Liver (tissue), 9 donors: ENCODE measurements around the gene DDX25. TPM values are rescaled to one million over a fixed set of nuclear protein-coding genes. Genes with fewer than 3 reads are reported as not detected.

Experiments
- DNase-seq: peaks from one replicate; pipeline ENCODE4 v3.0.0-alpha.2; 2017; ENCODE audit warnings: low spot score
- H3K27ac ChIP-seq, 2 donors: one replicate each; pipeline ENCODE4 v1.7.0; 2013; ENCODE audit warnings: inconsistent platforms in 2 of 2, low read length in 2 of 2, control low read depth in 1 of 2, low read depth in 1 of 2, mild to moderate bottlenecking in 1 of 2
- H3K27me3 ChIP-seq, 4 donors: one replicate each; pipeline versions ENCODE4 v1.6.1 to v1.7.0; 2013; ENCODE audit warnings: low read length in 3 of 4, inconsistent platforms in 1 of 4, mild to moderate bottlenecking in 1 of 4, moderate library complexity in 1 of 4; ENCODE audit not compliant: control insufficient read depth in 4 of 4, insufficient read depth in 4 of 4
- H3K36me3 ChIP-seq, 4 donors: one replicate each; pipeline versions ENCODE4 v1.6.1 to v1.7.0; 2013; ENCODE audit warnings: low read length in 3 of 4, mild to moderate bottlenecking in 3 of 4, low read depth in 1 of 4, moderate library complexity in 1 of 4; ENCODE audit not compliant: control insufficient read depth in 4 of 4, insufficient read depth in 3 of 4
- H3K4me1 ChIP-seq, 4 donors: one replicate each; pipeline versions ENCODE4 v1.6.1 to v1.7.0; 2013; ENCODE audit warnings: low read length in 3 of 4, mild to moderate bottlenecking in 3 of 4, moderate library complexity in 1 of 4; ENCODE audit not compliant: control insufficient read depth in 4 of 4, insufficient read depth in 4 of 4
- H3K4me3 ChIP-seq, 3 donors: one replicate each; pipeline versions ENCODE4 v1.6.1 to v1.7.0; 2013; ENCODE audit warnings: low read length in 3 of 3, control low read depth in 1 of 3, low read depth in 1 of 3, mild to moderate bottlenecking in 1 of 3
- H3K9ac ChIP-seq, 2 donors: one replicate each; pipeline ENCODE4 v1.7.0; 2013; ENCODE audit warnings: low read length in 2 of 2, mild to moderate bottlenecking in 2 of 2, moderate library complexity in 2 of 2, control low read depth in 1 of 2, low read depth in 1 of 2
- H3K9me3 ChIP-seq, 4 donors: one replicate each; pipeline versions ENCODE4 v1.6.1 to v1.7.0; 2013; ENCODE audit warnings: low read length in 3 of 4; ENCODE audit not compliant: control insufficient read depth in 4 of 4
- EGR1 ChIP-seq, 2 donors: IDR thresholded peaks; 2 replicates each; pipeline ENCODE4 v1.6.1; 2016 to 2018; ENCODE audit warnings: antibody characterized with exemption in 2 of 2, low read depth in 2 of 2
- FOXA1 ChIP-seq: IDR thresholded peaks from 2 replicates; pipeline ENCODE4 v1.6.1; 2016; ENCODE audit warnings: antibody characterized with exemption
- FOXA2 ChIP-seq: IDR thresholded peaks from 2 replicates; pipeline ENCODE4 v1.6.1; 2016; ENCODE audit warnings: antibody characterized with exemption
- GABPA ChIP-seq, 2 donors: IDR thresholded peaks in 1 of 2; conservative IDR thresholded peaks in 1 of 2; 2 replicates each; pipeline ENCODE4 v1.6.1; 2016; ENCODE audit warnings: antibody characterized with exemption in 2 of 2, mild to moderate bottlenecking in 1 of 2, moderate library complexity in 1 of 2
- HNF4A ChIP-seq, 2 donors: conservative IDR thresholded peaks; 2 replicates each; pipeline ENCODE4 v1.6.1; 2016; ENCODE audit warnings: antibody characterized with exemption in 2 of 2, mild to moderate bottlenecking in 2 of 2
- HNF4G ChIP-seq: IDR thresholded peaks from 2 replicates; pipeline ENCODE4 v1.6.1; 2016; ENCODE audit warnings: antibody characterized with exemption
- JUND ChIP-seq, 2 donors: IDR thresholded peaks; 2 replicates each; pipeline ENCODE4 v1.6.1; 2016; ENCODE audit warnings: antibody characterized with exemption in 2 of 2
- NR2F2 ChIP-seq: IDR thresholded peaks from 2 replicates; pipeline ENCODE4 v1.6.1; 2016; ENCODE audit warnings: antibody characterized with exemption
- RAD21 ChIP-seq, 2 donors: IDR thresholded peaks; 2 replicates each; pipeline ENCODE4 v1.6.1; 2016; ENCODE audit warnings: antibody characterized with exemption in 2 of 2, mild to moderate bottlenecking in 2 of 2
- RXRA ChIP-seq, 2 donors: IDR thresholded peaks; 2 replicates each; pipeline ENCODE4 v1.6.1; 2017 to 2018; ENCODE audit warnings: antibody characterized with exemption in 2 of 2, mild to moderate bottlenecking in 1 of 2
- SP1 ChIP-seq: IDR thresholded peaks from 2 replicates; pipeline ENCODE4 v1.6.1; 2018; ENCODE audit warnings: antibody characterized with exemption, mild to moderate bottlenecking
- TAF1 ChIP-seq: conservative IDR thresholded peaks from 2 replicates; pipeline ENCODE4 v1.6.1; 2016; ENCODE audit warnings: antibody characterized with exemption, mild to moderate bottlenecking
- YY1 ChIP-seq: IDR thresholded peaks from 2 replicates; pipeline ENCODE4 v1.6.1; 2016; ENCODE audit warnings: antibody characterized with exemption, mild to moderate bottlenecking
- WGBS: extraction: QIAGEN DNeasy Blood & Tissue Kit; methylation state at CpG from one replicate; pipeline ENCODE4 v1.1.7; 2013; 5-methylcytosine and 5-hydroxymethylcytosine counted together
- polyA plus RNA-seq, 2 donors: library from polyadenylated mRNA; stranded (reverse) in 1 of 2; unstranded in 1 of 2; fragments of 200-250 nt in 1 of 2; fragments of >200 nt in 1 of 2; fragmentation: Nextera tagmentation in 1 of 2; extraction: Ambion mirVana in 1 of 2; gene quantifications; one replicate each; pipeline versions ENCODE4 v1.2.1 to v1.2.3, GENCODE V29; 2013 to 2015
- total RNA-seq, 2 donors: library from RNA; depleted of rRNA; stranded (reverse); fragments of >200 nt; gene quantifications; one replicate each; pipeline ENCODE4 v1.2.3, GENCODE V29; 2014
- TF ChIP-seq, protein P1 (sequence below): fragments of 150-350 bp; IDR thresholded peaks from 2 replicates; pipeline ENCODE4 v1.5.1; 2017; ENCODE audit warnings: improper control_type of control experiment, low read depth, low read length; ENCODE audit not compliant: missing input control
- TF ChIP-seq, protein P2 (sequence below): IDR thresholded peaks from 2 replicates; pipeline ENCODE4 v1.6.1; 2016; ENCODE audit warnings: antibody characterized with exemption
- TF ChIP-seq, protein P3 (sequence below): IDR thresholded peaks from 2 replicates; pipeline ENCODE4 v1.6.1; 2016; ENCODE audit warnings: antibody characterized with exemption
- TF ChIP-seq, protein P4 (sequence below): IDR thresholded peaks from 2 replicates; pipeline ENCODE4 v1.6.1; 2016; ENCODE audit warnings: antibody characterized with exemption, mild to moderate bottlenecking
- TF ChIP-seq, protein P5 (sequence below): IDR thresholded peaks from 2 replicates; pipeline ENCODE4 v1.6.1; 2016; ENCODE audit warnings: antibody characterized with exemption
- donor health status: healthy.
- donor health status: healthy.
- donor health status: healthy.
- donor health status: healthy.
- donor health status: healthy.

The DDX25 gene
- total and polyA plus RNA-seq, 4 donors, result 0.07 to 0.79 (median 0.31) TPM

DNA sequence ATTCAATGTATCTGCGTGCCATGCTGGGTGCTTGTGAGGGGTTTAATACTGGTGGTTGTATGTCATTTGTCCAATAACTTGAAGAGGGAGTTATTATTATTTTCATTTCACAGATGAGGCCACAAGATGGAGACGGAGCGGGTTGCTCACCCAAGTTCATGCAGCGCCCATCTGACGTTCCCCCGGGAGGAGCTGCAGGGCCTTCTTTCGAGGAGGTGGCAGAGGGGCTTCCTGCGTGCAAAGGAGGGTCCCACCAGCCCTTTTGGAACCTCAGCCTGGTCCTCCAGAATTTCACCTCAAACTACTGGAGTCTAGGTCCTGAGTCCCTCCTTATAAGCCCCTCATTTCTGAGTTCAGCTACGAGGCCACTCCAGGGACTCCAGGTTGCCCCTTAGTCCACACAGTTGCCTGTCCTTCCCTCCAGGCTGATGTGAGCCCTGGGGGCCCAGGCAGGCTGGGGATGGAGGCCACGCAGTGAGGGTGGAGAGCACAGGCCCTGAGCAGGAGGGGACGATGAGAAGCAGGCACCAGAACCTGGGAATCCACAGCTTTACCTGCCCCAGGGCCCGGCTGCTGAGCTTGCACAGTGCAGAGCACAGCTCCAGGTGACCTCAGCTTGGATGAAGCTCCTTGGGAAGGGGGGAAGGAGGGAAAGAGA, 38.6 kb downstream of the DDX25 start:
- WGBS, result 87% methylated on average over 12 of the region's 12 CpGs
- H3K27me3 ChIP-seq, result no peaks in the 10 kb centered on the region
- H3K27ac ChIP-seq, result no peak overlapping the region
- H3K9me3 ChIP-seq, result no peaks in the 10 kb centered on the region
- DNase-seq, result peak; percentile 28
- no peak overlapping the region for H3K9ac ChIP-seq
- H3K4me1 ChIP-seq, result peaks cover 0 to 5% (median 1%) of the 10 kb centered on the region in 4 donors
- H3K4me3 ChIP-seq, result no peak overlapping the region
- H3K36me3 ChIP-seq, result no peaks in the 10 kb centered on the region
- TF ChIP-seq, protein P1, sequence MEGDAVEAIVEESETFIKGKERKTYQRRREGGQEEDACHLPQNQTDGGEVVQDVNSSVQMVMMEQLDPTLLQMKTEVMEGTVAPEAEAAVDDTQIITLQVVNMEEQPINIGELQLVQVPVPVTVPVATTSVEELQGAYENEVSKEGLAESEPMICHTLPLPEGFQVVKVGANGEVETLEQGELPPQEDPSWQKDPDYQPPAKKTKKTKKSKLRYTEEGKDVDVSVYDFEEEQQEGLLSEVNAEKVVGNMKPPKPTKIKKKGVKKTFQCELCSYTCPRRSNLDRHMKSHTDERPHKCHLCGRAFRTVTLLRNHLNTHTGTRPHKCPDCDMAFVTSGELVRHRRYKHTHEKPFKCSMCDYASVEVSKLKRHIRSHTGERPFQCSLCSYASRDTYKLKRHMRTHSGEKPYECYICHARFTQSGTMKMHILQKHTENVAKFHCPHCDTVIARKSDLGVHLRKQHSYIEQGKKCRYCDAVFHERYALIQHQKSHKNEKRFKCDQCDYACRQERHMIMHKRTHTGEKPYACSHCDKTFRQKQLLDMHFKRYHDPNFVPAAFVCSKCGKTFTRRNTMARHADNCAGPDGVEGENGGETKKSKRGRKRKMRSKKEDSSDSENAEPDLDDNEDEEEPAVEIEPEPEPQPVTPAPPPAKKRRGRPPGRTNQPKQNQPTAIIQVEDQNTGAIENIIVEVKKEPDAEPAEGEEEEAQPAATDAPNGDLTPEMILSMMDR, result no peak
- TF ChIP-seq FOXA1, result no peak
- TF ChIP-seq HNF4A (conservative IDR thresholded peaks at IDR 0.05), result no peak
- no peak for TF ChIP-seq GABPA (IDR thresholded peaks at IDR 0.05 in 1 of 2, conservative IDR thresholded peaks at IDR 0.05 in 1 of 2)
- TF ChIP-seq RXRA (IDR thresholded peaks at IDR 0.05), result no peak
- TF ChIP-seq, protein P2, sequence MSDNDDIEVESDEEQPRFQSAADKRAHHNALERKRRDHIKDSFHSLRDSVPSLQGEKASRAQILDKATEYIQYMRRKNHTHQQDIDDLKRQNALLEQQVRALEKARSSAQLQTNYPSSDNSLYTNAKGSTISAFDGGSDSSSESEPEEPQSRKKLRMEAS, result no peak
- TF ChIP-seq RAD21 (IDR thresholded peaks at IDR 0.05), result no peak
- TF ChIP-seq NR2F2, result no peak
- TF ChIP-seq EGR1 (IDR thresholded peaks at IDR 0.05; ENCODE audit: low read depth in 2 of 2), result no peak
- TF ChIP-seq JUND (IDR thresholded peaks at IDR 0.05), result no peak
- TF ChIP-seq, protein P3, sequence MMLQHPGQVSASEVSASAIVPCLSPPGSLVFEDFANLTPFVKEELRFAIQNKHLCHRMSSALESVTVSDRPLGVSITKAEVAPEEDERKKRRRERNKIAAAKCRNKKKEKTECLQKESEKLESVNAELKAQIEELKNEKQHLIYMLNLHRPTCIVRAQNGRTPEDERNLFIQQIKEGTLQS, result no peak
- TF ChIP-seq, protein P4, sequence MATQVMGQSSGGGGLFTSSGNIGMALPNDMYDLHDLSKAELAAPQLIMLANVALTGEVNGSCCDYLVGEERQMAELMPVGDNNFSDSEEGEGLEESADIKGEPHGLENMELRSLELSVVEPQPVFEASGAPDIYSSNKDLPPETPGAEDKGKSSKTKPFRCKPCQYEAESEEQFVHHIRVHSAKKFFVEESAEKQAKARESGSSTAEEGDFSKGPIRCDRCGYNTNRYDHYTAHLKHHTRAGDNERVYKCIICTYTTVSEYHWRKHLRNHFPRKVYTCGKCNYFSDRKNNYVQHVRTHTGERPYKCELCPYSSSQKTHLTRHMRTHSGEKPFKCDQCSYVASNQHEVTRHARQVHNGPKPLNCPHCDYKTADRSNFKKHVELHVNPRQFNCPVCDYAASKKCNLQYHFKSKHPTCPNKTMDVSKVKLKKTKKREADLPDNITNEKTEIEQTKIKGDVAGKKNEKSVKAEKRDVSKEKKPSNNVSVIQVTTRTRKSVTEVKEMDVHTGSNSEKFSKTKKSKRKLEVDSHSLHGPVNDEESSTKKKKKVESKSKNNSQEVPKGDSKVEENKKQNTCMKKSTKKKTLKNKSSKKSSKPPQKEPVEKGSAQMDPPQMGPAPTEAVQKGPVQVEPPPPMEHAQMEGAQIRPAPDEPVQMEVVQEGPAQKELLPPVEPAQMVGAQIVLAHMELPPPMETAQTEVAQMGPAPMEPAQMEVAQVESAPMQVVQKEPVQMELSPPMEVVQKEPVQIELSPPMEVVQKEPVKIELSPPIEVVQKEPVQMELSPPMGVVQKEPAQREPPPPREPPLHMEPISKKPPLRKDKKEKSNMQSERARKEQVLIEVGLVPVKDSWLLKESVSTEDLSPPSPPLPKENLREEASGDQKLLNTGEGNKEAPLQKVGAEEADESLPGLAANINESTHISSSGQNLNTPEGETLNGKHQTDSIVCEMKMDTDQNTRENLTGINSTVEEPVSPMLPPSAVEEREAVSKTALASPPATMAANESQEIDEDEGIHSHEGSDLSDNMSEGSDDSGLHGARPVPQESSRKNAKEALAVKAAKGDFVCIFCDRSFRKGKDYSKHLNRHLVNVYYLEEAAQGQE, result no peak
- no peak for TF ChIP-seq SP1
- no peak for TF ChIP-seq FOXA2
- no peak for TF ChIP-seq HNF4G

DNA sequence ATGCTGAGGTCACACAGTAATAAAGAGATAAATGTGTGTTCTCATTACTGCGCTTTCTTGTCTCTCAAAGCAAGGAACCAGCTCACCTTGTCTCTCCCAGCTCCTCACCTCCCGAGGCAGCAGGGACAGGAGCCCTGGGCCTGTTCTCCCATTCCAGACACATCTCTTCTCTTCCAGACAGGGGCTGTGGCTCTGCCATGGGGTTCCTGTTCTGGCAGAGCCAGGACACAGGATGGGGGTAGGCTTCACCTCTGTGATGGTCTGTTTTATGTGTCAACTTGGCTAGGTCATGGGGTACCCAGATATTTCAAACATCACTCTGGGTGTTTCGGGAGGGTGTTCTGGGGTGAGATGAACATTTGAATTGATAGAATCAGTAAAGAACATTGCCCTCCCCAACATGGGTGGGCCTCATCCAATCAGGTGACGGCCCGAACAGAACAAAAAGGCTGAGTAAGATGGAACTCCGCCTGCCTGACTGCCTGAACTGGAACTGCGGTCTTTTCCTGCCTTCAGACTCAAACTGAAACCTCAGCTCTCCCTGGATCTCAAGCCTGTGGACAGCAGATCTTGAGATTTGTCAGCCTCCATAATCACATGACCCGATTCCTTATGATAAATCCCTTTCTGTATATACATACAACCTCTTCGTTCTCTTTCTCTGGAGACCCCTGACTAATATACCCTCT, 39.5 kb downstream of the DDX25 start:
- Histone ChIP-seq H3K36me3 (no peaks in the 10 kb centered on the region), H3K9me3 (no peaks in the 10 kb centered on the region), H3K4me3 (no peak overlapping the region), H3K27ac (no peak overlapping the region), H3K9ac (no peak overlapping the region), H3K27me3 (no peaks in the 10 kb centered on the region), H3K4me1 (peaks cover 0 to 5% (median 1%) of the 10 kb centered on the region in 4 donors)
- 88% methylated on average over 9 of the region's 9 CpGs for WGBS
- DNase-seq, result peak; percentile 14
- TF ChIP-seq, protein P3, result no peak
- TF ChIP-seq EGR1 (IDR thresholded peaks at IDR 0.05; ENCODE audit: low read depth in 2 of 2) (no peak), YY1 (no peak), RXRA (IDR thresholded peaks at IDR 0.05) (no peak), GABPA (IDR thresholded peaks at IDR 0.05 in 1 of 2, conservative IDR thresholded peaks at IDR 0.05 in 1 of 2) (no peak), RAD21 (IDR thresholded peaks at IDR 0.05) (no peak), SP1 (no peak), TAF1 (no peak), JUND (IDR thresholded peaks at IDR 0.05) (no peak), HNF4A (conservative IDR thresholded peaks at IDR 0.05) (no peak)
- TF ChIP-seq, protein P2, result no peak
- TF ChIP-seq, protein P5, sequence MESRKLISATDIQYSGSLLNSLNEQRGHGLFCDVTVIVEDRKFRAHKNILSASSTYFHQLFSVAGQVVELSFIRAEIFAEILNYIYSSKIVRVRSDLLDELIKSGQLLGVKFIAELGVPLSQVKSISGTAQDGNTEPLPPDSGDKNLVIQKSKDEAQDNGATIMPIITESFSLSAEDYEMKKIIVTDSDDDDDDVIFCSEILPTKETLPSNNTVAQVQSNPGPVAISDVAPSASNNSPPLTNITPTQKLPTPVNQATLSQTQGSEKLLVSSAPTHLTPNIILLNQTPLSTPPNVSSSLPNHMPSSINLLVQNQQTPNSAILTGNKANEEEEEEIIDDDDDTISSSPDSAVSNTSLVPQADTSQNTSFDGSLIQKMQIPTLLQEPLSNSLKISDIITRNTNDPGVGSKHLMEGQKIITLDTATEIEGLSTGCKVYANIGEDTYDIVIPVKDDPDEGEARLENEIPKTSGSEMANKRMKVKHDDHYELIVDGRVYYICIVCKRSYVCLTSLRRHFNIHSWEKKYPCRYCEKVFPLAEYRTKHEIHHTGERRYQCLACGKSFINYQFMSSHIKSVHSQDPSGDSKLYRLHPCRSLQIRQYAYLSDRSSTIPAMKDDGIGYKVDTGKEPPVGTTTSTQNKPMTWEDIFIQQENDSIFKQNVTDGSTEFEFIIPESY, result no peak
- TF ChIP-seq, protein P4, result no peak
